Stimulated activated CD4-positive, alpha-beta T cell treated with anti-CD3 and anti-CD28 coated beads, Interleukin-12 subunit alpha, Interleukin-12 subunit beta, amount 100 ng/mL, for 24 hours (primary cell): Measurements from ENCODE around the gene PEX14.

ENCODE experiments used
- DNase-seq, 2 experiments: peaks; one replicate each; pipeline ENCODE4 v3.0.0-alpha.2; 2020; ENCODE audit warnings: low read depth in 2 of 2

The PEX14 gene

DNA sequence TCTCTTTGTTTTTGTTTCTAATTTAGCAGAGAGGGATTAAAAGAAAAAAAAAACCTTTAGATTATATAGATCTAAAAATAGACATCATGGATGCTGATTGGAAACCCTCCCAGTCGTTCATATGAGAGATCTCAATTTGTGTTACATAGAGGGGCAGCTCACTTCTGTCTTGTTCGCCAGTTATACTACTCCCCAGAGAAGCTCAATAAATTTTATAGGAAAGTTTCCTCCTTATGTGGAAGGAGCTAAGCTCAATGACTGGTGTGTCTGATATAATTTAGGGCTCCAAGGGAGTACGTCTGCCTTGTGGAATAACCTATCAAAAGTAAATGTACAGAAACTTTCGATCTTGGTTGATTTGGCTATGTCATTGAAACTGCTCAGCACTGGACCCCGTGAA lies 117.6 kb downstream of the PEX14 start:
- DNase-seq: no peak

DNA sequence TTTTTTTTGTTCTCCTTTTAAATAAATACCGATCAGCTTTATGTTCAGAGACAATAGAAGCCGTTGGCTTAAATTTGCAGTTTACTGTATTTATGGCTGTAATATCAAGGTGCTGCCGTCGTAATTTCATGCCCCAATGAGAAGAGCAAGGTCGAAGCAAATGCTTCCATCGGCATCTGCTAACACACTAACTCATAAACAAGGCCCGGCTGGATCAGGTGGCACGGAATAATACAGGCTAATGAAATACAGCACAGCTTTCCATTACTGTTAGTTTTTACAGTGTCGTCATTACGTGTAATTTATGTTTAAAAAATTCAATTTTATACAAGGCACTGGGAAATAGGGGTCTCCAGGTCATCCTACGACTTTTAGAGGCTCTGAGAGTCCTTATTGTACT lies 119.0 kb downstream of the PEX14 start:
- DNase-seq: no peak

DNA sequence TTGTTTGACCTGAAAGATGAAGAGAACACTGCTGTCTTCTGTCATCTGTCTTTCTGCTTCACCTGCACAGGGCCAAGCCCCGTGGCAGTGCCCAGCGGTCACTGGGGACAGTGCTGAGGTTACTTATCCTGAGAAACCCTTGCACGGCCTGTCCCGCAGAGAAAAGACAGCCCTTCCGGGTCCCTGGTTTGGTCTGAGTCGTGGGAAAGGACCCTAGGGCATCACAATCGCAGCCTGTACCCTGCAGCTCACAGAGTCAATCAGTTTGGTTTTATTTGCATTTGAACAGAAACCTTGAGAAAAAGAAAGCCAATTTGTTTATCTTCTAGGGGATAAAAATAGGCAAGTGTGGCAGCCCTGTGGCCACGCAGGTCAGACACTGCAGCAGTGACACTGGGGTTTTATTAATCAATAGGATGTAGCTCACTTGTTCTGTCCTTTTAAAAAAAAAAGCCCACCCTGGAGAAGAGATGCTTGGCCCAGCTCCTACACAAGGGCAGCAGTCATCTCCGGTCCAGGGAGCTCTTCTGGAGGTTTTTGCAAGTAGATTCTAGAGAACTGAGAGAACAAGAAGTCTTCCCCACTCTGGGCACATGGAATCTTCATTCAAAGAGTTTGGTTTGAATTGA lies 120.0 kb downstream of the PEX14 start:
- no peak for DNase-seq

- no peak for DNase-seq
These were observed 122.0 kb downstream of the PEX14 start for GRCh38 chr1:10596780-10597179.

GRCh38 chr1:10597492-10598388 lies 123.0 kb downstream of the PEX14 start:
- no peak for DNase-seq

GRCh38 chr1:10598389-10598702 lies 123.6 kb downstream of the PEX14 start:
- no peak for DNase-seq

DNA sequence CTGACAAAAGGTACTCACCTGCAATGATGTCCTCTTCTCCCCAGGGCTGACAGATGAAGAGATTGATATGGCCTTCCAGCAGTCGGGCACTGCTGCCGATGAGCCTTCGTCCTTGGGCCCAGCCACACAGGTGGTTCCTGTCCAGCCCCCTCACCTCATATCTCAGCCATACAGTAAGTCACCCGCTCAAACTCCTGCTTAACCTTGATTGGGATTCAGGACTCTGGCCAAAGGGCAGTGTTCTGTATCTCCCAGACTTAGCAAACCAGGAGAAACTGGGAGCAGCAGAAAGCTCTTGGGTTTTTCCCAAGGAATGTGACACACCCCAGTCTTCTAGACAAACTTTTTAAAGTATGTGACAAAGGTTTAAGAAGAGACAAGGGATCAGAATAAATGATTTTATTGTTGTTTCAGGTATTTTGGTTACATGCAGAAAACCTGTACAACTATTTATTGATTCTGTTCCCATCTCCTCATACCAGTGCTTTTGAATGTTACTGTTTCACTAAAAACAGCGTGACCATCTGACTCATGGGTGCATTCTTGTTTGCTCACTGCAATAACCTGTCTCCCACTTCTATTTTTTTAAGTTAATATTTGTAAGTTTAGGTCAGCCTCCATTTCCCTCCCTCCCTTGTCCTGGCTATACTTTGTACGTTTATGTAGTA lies 124.6 kb downstream of the PEX14 start:
- DNase-seq: no peak

DNA sequence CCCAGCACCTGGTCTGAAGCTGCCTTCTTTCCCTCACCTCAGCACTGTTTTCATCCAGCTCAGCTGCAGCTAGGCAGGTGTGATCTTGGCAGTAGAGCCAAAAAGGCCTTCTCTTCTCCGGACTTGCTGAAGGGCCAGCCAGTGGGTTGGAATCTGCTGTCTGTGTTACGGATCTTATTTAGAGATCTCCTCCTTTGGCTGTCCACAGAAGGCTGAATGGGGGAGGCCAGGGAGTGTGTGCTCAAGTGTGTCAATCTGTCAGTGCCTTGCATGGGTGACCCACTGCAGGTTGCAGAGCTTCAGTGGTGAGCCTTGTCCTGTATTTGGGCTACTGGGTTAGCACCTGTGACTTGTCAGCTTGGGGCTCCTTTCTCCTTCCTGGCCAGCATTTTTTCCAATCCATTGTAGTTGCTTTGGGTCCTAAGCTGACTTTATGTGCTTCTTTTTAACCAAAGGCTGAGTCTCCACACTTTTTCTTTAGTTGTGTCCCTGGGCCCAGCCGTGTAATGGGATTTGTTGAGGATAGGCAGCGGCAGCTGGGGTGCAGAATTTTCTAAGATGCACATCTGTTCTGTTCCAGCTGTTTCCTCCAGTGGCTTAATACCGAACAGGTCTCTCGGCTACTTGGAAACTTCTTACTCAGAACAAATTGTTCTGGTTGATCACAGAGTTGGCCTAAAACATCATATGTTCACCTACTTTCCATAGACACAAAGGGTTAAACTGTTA lies 126.8 kb downstream of the PEX14 start:
- DNase-seq: no peak

DNA sequence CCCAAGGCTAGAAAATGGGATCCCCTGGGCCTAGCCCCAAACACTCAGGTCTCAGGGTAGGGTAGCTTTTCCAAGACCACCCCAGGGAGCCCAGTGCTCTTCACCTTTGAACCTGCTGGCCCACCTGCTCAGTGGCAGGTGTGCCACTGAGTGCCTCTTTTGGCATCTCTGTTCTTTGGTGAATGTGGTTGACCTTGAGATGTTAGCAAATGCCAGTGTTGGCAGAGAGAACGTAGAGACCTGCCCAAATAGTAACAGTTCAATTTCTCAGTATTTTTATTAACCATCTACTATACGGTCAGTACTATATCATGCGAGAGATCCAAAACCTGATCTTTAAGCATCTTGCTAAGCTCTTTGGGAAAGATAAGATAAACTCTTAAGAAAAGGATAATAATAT lies 128.2 kb downstream of the PEX14 start:
- DNase-seq: no peak

DNA sequence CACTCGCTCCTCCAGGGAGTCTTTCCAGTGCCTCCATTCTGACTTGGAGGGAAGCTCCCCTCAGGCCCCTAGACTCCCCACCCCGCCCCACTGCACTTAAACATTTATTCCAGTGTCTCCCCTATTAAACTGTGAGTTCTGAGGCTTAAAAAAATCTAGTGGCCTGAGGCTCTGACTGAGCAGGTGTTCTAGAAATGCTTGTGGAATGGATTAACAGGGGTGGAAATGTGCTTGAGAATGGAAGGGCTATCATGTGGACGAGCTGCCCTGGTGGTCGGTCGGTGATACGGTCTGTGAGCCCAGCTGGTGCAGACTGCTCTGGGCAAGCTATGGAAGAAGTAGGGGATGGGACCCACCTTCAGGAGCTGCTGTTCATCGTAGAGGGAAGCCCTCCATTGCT lies 130.2 kb downstream of the PEX14 start:
- no peak for DNase-seq

- DNase-seq: no peak
These were observed 131.3 kb downstream of the PEX14 start for GRCh38 chr1:10606064-10606463.

DNA sequence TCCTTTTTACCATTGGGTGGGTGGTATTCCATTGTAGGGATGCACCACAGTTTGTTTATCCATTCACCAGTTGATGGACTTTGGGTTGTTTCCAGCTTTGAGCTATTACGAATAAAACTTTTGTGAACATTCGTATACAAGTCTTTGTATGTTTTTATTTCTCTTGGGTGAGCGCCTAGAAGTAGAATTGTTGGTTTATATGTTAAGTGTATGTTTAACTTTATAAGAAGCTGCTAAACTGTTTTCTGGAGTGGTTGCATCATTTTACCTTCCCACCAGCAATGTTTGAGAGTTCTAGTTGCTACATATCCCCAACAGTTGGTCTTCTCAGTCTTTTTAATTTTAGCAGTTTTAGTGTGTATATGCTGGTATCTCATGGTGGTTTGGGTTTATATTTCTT lies 132.5 kb downstream of the PEX14 start:
- no peak for DNase-seq

- no peak for DNase-seq
These were observed 133.9 kb downstream of the PEX14 start for GRCh38 chr1:10608690-10609089.

DNA sequence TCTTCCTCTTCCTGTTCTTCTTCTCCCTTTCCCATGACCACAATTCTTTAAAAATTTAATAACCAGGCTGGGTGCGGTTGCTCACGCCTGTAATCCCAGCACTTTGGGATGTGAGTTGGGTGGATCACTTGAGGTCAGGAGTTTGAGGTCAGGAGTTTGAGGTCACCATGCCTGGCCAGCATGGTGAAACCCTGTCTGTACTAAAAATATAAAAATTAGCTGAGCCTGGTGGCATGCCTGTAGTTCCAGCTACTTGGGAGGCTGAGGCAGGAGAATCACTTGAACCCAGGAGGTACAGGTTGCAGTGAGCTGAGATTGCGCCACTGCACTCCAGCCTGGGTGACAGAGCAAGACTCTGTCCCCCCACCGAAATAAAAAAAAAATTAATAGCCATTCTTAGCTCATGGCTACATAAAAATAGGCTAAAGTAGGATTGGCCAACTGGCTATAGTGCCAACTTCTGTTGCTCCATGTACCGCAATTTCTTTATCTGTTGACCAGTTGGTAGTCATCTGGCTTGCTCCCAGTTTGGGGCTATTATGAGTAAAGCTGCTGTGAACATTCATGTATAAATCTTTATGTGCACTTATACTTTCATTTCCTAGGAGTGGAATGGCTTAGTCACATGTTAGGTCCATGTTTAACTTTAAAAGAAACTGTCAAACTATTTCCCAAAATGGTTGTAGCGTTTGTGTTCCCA lies 136.3 kb downstream of the PEX14 start:
- no peak for DNase-seq

DNA sequence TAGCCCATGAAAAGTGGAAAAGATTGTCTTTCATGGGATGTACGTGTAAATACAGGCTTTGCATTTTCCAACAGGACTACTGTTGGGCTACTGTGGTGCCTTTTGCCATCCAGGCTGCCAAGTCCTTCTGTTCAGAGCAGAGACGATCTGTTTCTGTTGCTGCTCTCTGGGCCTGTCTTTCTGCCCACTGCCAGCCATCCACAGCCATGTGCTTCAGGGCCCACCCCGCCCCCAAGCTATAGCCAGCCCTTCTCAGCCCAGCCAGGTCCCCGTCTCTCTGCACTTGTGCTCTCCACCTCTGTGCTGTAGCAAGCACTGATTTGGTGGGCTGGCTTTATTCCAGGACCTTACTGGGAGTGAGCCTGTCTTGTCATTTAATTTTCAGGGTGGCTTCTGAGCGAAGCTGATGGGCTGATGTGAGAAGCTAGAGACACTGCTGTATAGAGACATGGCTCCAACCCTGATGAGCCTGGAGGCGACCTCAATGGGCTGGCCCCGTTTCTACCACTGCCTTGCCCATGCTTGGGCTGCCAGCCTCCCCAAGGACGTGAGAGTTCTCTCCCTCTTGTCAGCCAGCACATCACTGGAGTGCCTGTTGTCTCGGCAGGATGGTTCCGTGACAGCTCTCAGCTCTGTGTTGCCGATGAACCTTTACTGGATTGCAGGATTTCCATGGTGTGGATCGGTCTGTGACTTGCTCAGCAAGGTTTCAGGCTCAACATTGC lies 137.8 kb downstream of the PEX14 start:
- no peak for DNase-seq

DNA sequence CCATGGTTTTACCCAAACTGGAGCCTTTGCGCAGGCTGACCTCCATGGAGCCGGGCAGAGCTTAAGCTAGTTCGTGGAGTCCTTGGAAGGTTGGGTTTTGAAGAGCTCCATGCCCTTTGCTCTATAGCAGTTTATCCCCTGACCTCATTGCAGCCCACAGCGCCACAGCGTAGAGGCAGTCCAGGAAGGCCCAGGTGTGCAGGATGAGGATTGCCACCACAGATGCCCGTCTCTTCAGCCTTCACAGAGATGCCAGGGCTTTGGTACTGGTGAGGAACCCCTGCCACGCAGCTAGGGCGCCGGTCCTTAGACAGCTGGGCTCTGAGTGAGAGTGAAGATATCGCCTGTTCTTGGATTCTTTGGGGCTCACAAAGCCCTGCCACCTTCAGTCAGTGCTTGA lies 138.6 kb downstream of the PEX14 start:
- no peak for DNase-seq

DNA sequence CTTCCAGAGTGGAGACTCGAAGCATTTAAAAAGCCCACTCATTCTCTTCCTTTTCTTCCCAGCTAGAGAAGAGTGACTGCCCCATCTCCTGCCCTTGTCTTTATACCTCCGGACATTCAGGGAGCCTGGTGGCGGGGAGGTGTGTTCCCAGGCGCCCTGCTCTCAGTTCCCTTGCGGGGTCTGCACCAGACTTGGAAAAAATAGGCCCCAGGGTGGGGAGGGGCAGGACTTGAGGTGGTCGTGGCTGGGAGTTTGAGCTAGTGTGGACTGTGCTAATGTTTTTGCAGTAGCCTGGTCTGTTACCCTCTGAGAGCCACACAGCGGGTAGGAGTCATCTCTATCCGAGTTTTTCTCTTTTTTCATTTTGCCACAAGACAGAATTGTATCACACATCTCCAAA lies 139.1 kb downstream of the PEX14 start:
- no peak for DNase-seq

- no peak for DNase-seq
These were observed 139.9 kb downstream of the PEX14 start for GRCh38 chr1:10614377-10615225.

GRCh38 chr1:10615332-10615731 lies 140.6 kb downstream of the PEX14 start:
- no peak for DNase-seq
